Pancreas (tissue), 10 donors: Measurements from ENCODE around the gene NABP1. TPM values are rescaled to one million over a fixed set of nuclear protein-coding genes. Genes with fewer than 3 reads are reported as not detected.

ENCODE experiments used
- ATAC-seq, 4 donors: fragments of 200-7000 bp; cut with Tn5 transposase; one replicate each; pipeline versions ENCODE4 v1.8.0 to v1.9.1; 2020; ENCODE audit warnings: mild to moderate bottlenecking in 4 of 4, moderate library complexity in 4 of 4
- DNase-seq, 6 donors: peaks; one replicate each; pipeline ENCODE4 v3.0.0-alpha.2; 2020
- FAIRE-seq: peaks from 2 replicates; lab custom pipeline; 2012; peaks lifted over from hg19 to GRCh38; lab: Jason Lieb, UNC
- H3K27ac ChIP-seq, 4 donors: fragments of 200-600 bp; sonication (generic); 1 replicate in 3 of 4; 2 replicates in 1 of 4; pipeline versions ENCODE4 v1.5.0 to v1.8.0; 2020
- H3K27me3 ChIP-seq, 4 donors: fragments of 200-600 bp; one replicate each; pipeline ENCODE4 v1.8.0; 2021
- H3K36me3 ChIP-seq, 3 donors: fragments of 200-600 bp; sonication (generic) in 1 of 3; one replicate each; pipeline versions ENCODE4 v1.5.0 to v1.8.0; 2020 to 2021
- H3K4me1 ChIP-seq, 3 donors: fragments of 200-600 bp; one replicate each; pipeline ENCODE4 v1.8.0; 2021
- H3K4me3 ChIP-seq, 4 donors: fragments of 200-600 bp; sonication (generic) in 2 of 4; one replicate each; pipeline versions ENCODE4 v1.5.0 to v1.8.0; 2020 to 2021
- H3K9me3 ChIP-seq, 4 donors: fragments of 200-600 bp; one replicate each; pipeline ENCODE4 v1.8.0; 2021
- WGBS, 2 donors: extraction: QIAGEN DNeasy Blood & Tissue Kit; methylation state at CpG; one replicate each; pipeline ENCODE4 v1.1.7; 2013; 5-methylcytosine and 5-hydroxymethylcytosine counted together
- intact Hi-C, 3 donors: fragments of 100-400 bp; cut with DNase I; formaldehyde crosslinking; loops; one replicate each; pipeline versions ENCODE4 v1.11.1 to v1.14.2; 2022
- polyA plus RNA-seq, 2 donors: library from polyadenylated mRNA; stranded (reverse); fragments of 200-250 nt; gene quantifications; one replicate each; pipeline ENCODE4 v1.2.3, GENCODE V29; 2013
- total RNA-seq, 6 donors: library from RNA; stranded (reverse); fragmentation: NEBNext Ultra II Directional in 4 of 6; extraction: Animal tissue kit (Norgen Biotek cat#: 25700) in 4 of 6; gene quantifications; one replicate each; pipeline versions ENCODE4 v1.2.1 to v1.2.4, GENCODE V29; 2021 to 2023
- TF ChIP-seq, protein P1 (sequence below), 4 donors: fragments of 200-600 bp; sonication (generic) in 3 of 4; IDR thresholded peaks; one replicate each; pipeline versions ENCODE4 v1.5.0 to v1.8.0; 2021; ENCODE audit warnings: antibody characterized with exemption in 4 of 4
- donor health status: healthy with polysubstance abuse.
- donor health status: DM: no; HTN: no; CAD: no; lungs with moderate emphysema.
- donor health status: DM: no; HTN: no; CAD: no.
- donor health status: control.
- donor health status: control.
- donor health status: Bipolar disorder and iron deficiency.
- donor health status: DM: yes; HTN: yes; CAD: no.
- donor health status: DM: no; HTN: no; CAD: no.
- donor health status: DM: no; HTN: no; CAD: no.
- donor health status: DM: yes; HTN: yes; CAD: no.

NABP1 gene
- total and polyA plus RNA-seq, 8 donors = 2.9 to 12.8 (median 5.0) TPM

- 82 to 88% methylated on average over 2 of the region's 2 CpGs for WGBS, 2 donors
- TF ChIP-seq, protein P1, sequence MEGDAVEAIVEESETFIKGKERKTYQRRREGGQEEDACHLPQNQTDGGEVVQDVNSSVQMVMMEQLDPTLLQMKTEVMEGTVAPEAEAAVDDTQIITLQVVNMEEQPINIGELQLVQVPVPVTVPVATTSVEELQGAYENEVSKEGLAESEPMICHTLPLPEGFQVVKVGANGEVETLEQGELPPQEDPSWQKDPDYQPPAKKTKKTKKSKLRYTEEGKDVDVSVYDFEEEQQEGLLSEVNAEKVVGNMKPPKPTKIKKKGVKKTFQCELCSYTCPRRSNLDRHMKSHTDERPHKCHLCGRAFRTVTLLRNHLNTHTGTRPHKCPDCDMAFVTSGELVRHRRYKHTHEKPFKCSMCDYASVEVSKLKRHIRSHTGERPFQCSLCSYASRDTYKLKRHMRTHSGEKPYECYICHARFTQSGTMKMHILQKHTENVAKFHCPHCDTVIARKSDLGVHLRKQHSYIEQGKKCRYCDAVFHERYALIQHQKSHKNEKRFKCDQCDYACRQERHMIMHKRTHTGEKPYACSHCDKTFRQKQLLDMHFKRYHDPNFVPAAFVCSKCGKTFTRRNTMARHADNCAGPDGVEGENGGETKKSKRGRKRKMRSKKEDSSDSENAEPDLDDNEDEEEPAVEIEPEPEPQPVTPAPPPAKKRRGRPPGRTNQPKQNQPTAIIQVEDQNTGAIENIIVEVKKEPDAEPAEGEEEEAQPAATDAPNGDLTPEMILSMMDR (IDR thresholded peaks at IDR 0.05) = no peak
- FAIRE-seq = no peak
- H3K36me3 ChIP-seq = no peaks in the 10 kb centered on the region
- no peak overlapping the region for H3K4me3 ChIP-seq
- H3K4me1 ChIP-seq = no peaks in the 10 kb centered on the region
- no peaks in the 10 kb centered on the region for H3K27me3 ChIP-seq
- DNase-seq = no peak
- no peak overlapping the region for H3K27ac ChIP-seq
- H3K9me3 ChIP-seq = no peaks in the 10 kb centered on the region
- intact Hi-C loops = no loop called here
- ATAC-seq = no peak
Measured at GRCh38 chr2:191721331-191721730, 43.4 kb downstream of the NABP1 start.

DNA sequence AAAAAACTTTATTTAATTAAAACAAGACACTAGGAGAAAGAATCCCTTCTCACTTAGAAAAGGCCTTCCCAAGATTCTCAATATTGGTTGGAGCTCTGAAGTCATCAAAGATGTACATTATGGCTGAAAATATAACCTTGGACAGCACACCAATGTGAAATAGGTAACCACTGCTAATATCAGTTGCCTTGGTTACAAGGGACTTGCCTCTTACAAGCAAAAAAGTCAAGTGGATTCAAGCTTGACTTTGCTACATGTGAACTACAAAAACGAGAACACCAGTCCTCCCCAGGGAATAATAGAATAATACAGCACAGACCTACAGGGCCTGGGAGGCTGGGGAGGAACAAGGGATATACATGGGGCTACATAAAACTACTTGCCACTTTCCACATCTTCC is 46.1 kb downstream of the NABP1 start:
- no peaks in the 10 kb centered on the region for H3K27me3 ChIP-seq
- WGBS, 2 donors = 67 to 78% methylated on average over 1 of the region's 1 CpG
- ATAC-seq = no peak
- H3K27ac ChIP-seq = no peak overlapping the region
- TF ChIP-seq, protein P1 (IDR thresholded peaks at IDR 0.05) = no peak
- no peak overlapping the region for H3K4me3 ChIP-seq
- FAIRE-seq = no peak
- no peaks in the 10 kb centered on the region for H3K9me3 ChIP-seq
- no peaks in the 10 kb centered on the region for H3K36me3 ChIP-seq
- DNase-seq = no peak
- no peaks in the 10 kb centered on the region for H3K4me1 ChIP-seq
- intact Hi-C loops = no loop called here

DNA sequence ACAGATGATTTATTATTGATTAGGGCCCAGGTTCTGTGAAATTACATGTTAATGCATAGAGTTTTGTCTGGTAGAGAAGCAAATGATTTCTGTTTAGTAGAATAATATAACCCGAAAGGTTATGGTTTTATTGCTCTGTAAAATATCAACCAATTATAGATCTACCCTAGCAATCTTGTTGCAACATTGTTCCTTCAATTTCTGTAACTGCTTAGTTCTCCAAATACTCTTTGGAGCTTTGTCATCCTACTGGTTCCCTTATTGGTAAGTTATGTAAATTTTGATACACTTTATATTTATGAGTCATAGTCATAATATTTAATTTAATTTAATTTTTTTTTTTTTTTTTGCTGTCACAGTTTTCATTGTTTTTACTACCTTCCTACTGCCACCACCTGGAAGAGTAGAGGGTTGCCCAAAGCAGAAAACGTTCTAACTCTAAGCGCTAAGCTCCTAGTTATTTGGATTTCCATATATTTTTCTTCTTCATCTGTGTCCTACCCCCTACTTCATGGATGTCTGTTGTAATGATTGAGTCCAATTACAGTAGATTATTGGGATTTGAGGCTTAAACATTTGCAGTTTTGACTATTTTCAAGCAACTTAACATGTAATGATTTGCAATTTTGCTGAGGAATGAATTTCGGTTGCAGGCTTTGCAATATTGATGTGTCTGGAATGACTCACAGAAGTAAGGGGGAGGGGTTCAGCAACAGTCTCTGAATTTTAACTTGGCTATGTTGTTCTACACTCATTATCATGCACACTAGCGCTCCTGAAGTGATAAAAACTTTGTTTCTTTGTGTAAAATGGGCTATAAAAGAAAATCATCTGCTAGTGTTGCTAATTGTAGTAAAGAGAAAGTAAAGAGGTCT is 51.1 kb downstream of the NABP1 start:
- Histone ChIP-seq H3K27me3 (no peaks in the 10 kb centered on the region), H3K27ac (no peak overlapping the region), H3K4me1 (no peaks in the 10 kb centered on the region), H3K36me3 (no peaks in the 10 kb centered on the region), H3K9me3 (no peaks in the 10 kb centered on the region), H3K4me3 (no peak overlapping the region)
- 64 to 67% methylated on average over 5 of the region's 5 CpGs for WGBS, 2 donors
- ATAC-seq (peak in 1 of 4 donors; percentile 31), DNase-seq (no peak), FAIRE-seq (no peak)
- TF ChIP-seq, protein P1 (IDR thresholded peaks at IDR 0.05) = no peak
- intact Hi-C loops = no loop called here

- H3K9me3 ChIP-seq = no peaks in the 10 kb centered on the region
- FAIRE-seq (no peak), ATAC-seq (no peak)
Measured at GRCh38 chr2:191730263-191730662, 52.3 kb downstream of the NABP1 start.

More at GRCh38 chr2:191730263-191730662, 52.3 kb downstream of the NABP1 start:
- intact Hi-C loops = no loop called here
- H3K4me1 ChIP-seq = no peaks in the 10 kb centered on the region
- H3K36me3 ChIP-seq = no peaks in the 10 kb centered on the region
- no peak overlapping the region for H3K27ac ChIP-seq
- TF ChIP-seq, protein P1 (IDR thresholded peaks at IDR 0.05) = no peak
- DNase-seq = no peak
- no peaks in the 10 kb centered on the region for H3K27me3 ChIP-seq
- H3K4me3 ChIP-seq = no peak overlapping the region

Other genes starting within 250 kb of the NABP1 start
- 1 to 10 TPM; 1.3 to 5.6 (median 4.6) TPM for gene CAVIN2, start 169.0 kb downstream of the NABP1 start, total RNA-seq
- gene CAVIN2, start 169.0 kb downstream of the NABP1 start, polyA plus RNA-seq = 1 to 10 TPM; 4.2 to 7.0 TPM